ENCODE results near the gene HIPK2. TPM values are rescaled to one million over a fixed set of nuclear protein-coding genes. Genes with fewer than 3 reads are reported as not detected.
A peak's percentile ranks its signal among the peaks of the same experiment; 100 is the strongest.

The HIPK2 gene
- total RNA-seq, 4 donors from 2014 or later = 17.9 to 35.9 (median 22.4) TPM

GRCh38 chr7:139681812-139682135 is 96.0 kb downstream of the HIPK2 start:
- H3K4me3 ChIP-seq = no peak overlapping the region
- H3K36me3 ChIP-seq = no peaks in the 10 kb centered on the region
- no peak for ATAC-seq
- H3K27me3 ChIP-seq = no peaks in the 10 kb centered on the region
- peak overlapping the region in 1 of 4 donors; percentile 77 for H3K27ac ChIP-seq
- TF ChIP-seq, protein P1, sequence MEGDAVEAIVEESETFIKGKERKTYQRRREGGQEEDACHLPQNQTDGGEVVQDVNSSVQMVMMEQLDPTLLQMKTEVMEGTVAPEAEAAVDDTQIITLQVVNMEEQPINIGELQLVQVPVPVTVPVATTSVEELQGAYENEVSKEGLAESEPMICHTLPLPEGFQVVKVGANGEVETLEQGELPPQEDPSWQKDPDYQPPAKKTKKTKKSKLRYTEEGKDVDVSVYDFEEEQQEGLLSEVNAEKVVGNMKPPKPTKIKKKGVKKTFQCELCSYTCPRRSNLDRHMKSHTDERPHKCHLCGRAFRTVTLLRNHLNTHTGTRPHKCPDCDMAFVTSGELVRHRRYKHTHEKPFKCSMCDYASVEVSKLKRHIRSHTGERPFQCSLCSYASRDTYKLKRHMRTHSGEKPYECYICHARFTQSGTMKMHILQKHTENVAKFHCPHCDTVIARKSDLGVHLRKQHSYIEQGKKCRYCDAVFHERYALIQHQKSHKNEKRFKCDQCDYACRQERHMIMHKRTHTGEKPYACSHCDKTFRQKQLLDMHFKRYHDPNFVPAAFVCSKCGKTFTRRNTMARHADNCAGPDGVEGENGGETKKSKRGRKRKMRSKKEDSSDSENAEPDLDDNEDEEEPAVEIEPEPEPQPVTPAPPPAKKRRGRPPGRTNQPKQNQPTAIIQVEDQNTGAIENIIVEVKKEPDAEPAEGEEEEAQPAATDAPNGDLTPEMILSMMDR (IDR thresholded peaks at IDR 0.05) = no peak
- TF ChIP-seq EP300 (IDR thresholded peaks at IDR 0.05) = no peak
- TF ChIP-seq POLR2A (IDR thresholded peaks at IDR 0.05) = no peak
- no peak for TF ChIP-seq POLR2AphosphoS5 (IDR thresholded peaks at IDR 0.05)
- peaks cover 0 to 9% (median 0%) of the 10 kb centered on the region in 3 donors for H3K9me3 ChIP-seq
- peaks cover 10 to 47% (median 23%) of the 10 kb centered on the region in 3 donors for H3K4me1 ChIP-seq
- 93% methylated on average over 3 of the region's 4 CpGs; no CpG with 5 or more reads in 1 of the 2 donors for WGBS, 2 donors (ENCODE audit: low coverage in 1 of 2)

DNA sequence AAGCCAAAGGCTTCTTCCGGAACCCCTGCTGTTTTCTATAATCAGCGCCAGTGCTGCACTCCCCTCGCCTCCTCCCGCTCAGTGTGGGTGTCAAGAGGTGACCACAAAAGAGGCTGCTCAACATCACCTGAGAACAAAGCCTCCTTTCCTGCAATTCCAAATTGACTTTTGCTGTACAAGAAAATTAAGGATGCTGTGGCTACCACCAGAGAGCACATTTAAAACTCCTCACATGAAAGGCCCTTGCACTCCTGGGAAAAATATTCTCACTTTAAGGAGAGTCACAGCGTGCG is 96.4 kb downstream of the HIPK2 start:
- peaks cover 10 to 47% (median 23%) of the 10 kb centered on the region in 3 donors for H3K4me1 ChIP-seq
- H3K4me3 ChIP-seq = no peak overlapping the region
- no peak for ATAC-seq
- 95 to 100% methylated on average over 4 of the region's 6 CpGs for WGBS, 2 donors (ENCODE audit: low coverage in 1 of 2)
- no peaks in the 10 kb centered on the region for H3K27me3 ChIP-seq
- peak overlapping the region in 3 of 4 donors; percentile 69 to 81 (median 77) for H3K27ac ChIP-seq
- TF ChIP-seq, protein P1 (IDR thresholded peaks at IDR 0.05) = no peak
- TF ChIP-seq POLR2AphosphoS5 (IDR thresholded peaks at IDR 0.05) (no peak), POLR2A (IDR thresholded peaks at IDR 0.05) (no peak), EP300 (IDR thresholded peaks at IDR 0.05) (no peak)
- no peaks in the 10 kb centered on the region for H3K36me3 ChIP-seq
- H3K9me3 ChIP-seq = peaks cover 0 to 9% (median 0%) of the 10 kb centered on the region in 3 donors

DNA sequence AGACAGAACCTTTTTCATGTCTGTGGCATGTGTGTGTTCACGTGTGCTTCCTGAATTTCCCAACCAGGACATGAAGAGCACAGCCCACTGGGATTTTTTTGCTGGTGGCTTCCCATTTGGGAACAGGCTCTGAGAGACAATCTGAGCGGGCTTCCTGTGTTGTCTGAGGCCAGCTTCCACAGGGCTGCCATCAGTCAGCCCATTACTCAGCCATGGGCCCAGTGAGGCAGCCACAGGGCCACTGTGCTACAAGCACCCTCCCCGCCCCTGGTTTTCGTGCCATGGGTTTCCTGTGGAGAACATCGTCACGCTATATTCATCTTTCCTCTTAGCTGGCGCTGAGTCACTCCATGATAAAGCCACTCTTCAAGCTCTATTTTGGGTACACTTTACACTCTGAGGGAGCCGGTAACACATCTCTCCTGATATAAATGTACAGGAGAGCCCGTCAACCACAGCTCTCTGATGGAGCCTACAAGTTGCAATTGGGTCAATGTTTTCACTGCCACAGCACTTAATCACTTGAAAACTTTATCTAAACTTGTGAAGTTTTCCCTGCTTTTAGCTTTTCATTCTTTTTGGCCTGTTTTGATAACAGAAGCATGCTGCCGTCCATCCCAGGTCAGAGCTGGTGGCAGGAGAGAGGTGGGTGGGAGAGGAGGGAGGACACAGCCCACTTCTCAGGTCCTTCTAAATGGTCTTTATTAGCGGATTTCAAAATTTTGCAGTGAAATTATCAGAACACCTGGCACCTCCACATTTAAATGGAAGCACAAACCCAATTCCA is 96.9 kb downstream of the HIPK2 start:
- peak overlapping the region; percentile 69 to 81 (median 74) for H3K27ac ChIP-seq
- no peak overlapping the region for H3K4me3 ChIP-seq
- H3K27me3 ChIP-seq = no peaks in the 10 kb centered on the region
- ATAC-seq = peak; percentile 46
- TF ChIP-seq POLR2A (IDR thresholded peaks at IDR 0.05) (no peak), EP300 (IDR thresholded peaks at IDR 0.05) (no peak), POLR2AphosphoS5 (IDR thresholded peaks at IDR 0.05) (no peak)
- TF ChIP-seq, protein P1 (IDR thresholded peaks at IDR 0.05) = no peak
- H3K9me3 ChIP-seq = peaks cover 0 to 7% (median 0%) of the 10 kb centered on the region in 3 donors
- WGBS, 2 donors (ENCODE audit: low coverage in 1 of 2) = 68 to 81% methylated on average over 4 to 10 of the region's 11 CpGs
- H3K36me3 ChIP-seq = no peaks in the 10 kb centered on the region
- peaks cover 10 to 47% (median 23%) of the 10 kb centered on the region in 3 donors for H3K4me1 ChIP-seq

DNA sequence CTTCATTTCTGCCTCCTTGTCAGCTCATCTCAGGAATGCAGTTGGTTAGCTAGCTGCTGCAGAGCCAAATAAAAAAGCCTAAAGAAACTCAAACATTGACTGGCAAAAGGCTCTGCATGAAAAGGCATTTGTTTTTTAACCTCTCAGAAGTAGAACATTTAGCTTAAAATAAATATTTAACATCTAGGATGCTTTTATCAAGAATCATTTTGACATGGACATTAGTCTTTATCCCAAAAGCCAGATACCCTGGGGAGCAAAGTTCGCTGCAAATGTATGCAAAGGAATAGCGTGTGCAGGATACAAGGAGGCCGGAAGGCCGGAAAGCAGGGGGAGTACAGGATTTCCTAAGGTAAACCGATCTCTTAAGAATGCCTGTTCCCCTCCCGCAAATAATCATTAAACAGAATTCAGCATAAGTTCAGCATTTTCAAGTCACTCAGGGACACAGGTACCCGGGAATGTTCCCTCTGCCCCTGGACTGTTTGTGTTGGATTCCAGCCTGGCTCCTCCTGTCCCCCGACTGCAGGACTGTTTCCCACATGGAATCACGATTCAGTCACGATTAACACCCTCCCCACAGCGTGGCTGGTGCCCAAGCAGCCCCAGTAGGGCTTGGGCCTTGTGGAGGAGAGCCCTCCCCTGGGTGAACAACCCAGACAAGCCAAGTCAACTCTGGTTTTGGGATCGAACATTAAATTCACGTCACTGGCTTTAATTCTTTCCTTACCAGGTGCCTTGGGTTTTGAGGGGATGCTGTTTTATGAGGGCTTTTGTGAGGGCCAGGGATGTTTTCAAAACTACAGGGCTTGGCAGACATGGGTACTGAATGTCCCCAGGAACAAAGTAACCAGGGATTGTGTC is 97.8 kb downstream of the HIPK2 start:
- no peaks in the 10 kb centered on the region for H3K27me3 ChIP-seq
- 20 to 37% methylated on average over 7 to 13 of the region's 13 CpGs for WGBS, 2 donors (ENCODE audit: low coverage in 1 of 2)
- peak overlapping the region; percentile 69 to 81 (median 74) for H3K27ac ChIP-seq
- H3K4me3 ChIP-seq = peak overlapping the region in 1 of 2 donors; percentile 2
- ATAC-seq = peak; percentile 50
- peaks cover 0 to 2% of the 10 kb centered on the region in 2 donors for H3K36me3 ChIP-seq
- TF ChIP-seq EP300 (IDR thresholded peaks at IDR 0.05) (peak; percentile 15), POLR2AphosphoS5 (IDR thresholded peaks at IDR 0.05) (no peak), POLR2A (IDR thresholded peaks at IDR 0.05) (no peak)
- no peaks in the 10 kb centered on the region for H3K9me3 ChIP-seq
- peaks cover 10 to 47% (median 23%) of the 10 kb centered on the region in 3 donors for H3K4me1 ChIP-seq

- TF ChIP-seq EP300 (IDR thresholded peaks at IDR 0.05) (no peak), POLR2AphosphoS5 (IDR thresholded peaks at IDR 0.05) (no peak), POLR2A (IDR thresholded peaks at IDR 0.05) (no peak)
- TF ChIP-seq, protein P1 (IDR thresholded peaks at IDR 0.05) = no peak
- WGBS, 2 donors (ENCODE audit: low coverage in 1 of 2) = 100% methylated on average over 2 of the region's 2 CpGs
These were observed 101.4 kb downstream of the HIPK2 start for GRCh38 chr7:139676390-139676789.

More at GRCh38 chr7:139676390-139676789, 101.4 kb downstream of the HIPK2 start:
- Histone ChIP-seq H3K9me3 (no peaks in the 10 kb centered on the region), H3K4me3 (no peak overlapping the region), H3K36me3 (peaks cover 0 to 5% of the 10 kb centered on the region in 2 donors), H3K4me1 (peaks cover 10 to 38% (median 21%) of the 10 kb centered on the region in 3 donors), H3K27me3 (no peaks in the 10 kb centered on the region), H3K27ac (no peak overlapping the region)
- no peak for ATAC-seq
